GM21360 (cell line): ENCODE results near the gene ZNF646.
"Not testable (repeated sequence)": the region's sequence is repeated elsewhere in the genome, so short reads cannot be mapped to it uniquely, and the experiment has no call there.

Experiments used
- ATAC-seq: cut with Tn5 transposase; IDR thresholded peaks from one replicate; pipeline ENCODE4 v1.9.1; 2021; ENCODE audit warnings: mild to moderate bottlenecking, moderate library complexity; ENCODE audit not compliant: unreplicated experiment

ZNF646 gene

GRCh38 chr16:31084584-31085302 is 10.5 kb downstream of the ZNF646 start:
- ATAC-seq = no peak

- no peak for ATAC-seq
These were observed 11.2 kb downstream of the ZNF646 start for GRCh38 chr16:31085411-31085810.

GRCh38 chr16:31085873-31086628 is 11.8 kb downstream of the ZNF646 start:
- ATAC-seq = no peak

- no peak for ATAC-seq
These were observed 12.3 kb downstream of the ZNF646 start for GRCh38 chr16:31086629-31086906.

GRCh38 chr16:31087481-31087880 is 13.3 kb downstream of the ZNF646 start:
- no peak for ATAC-seq

- no peak for ATAC-seq
These were observed 13.7 kb downstream of the ZNF646 start for GRCh38 chr16:31087971-31088370.

GRCh38 chr16:31088459-31089183 is 14.4 kb downstream of the ZNF646 start, which contains the start of gene PRSS53:
PRSS53 (minus strand) TSS chr16:31088943; CDS start chr16:31088809, 134 bp downstream.
- no peak for ATAC-seq

- no peak for ATAC-seq
These were observed 15.0 kb downstream of the ZNF646 start for GRCh38 chr16:31089199-31089598.

- no peak for ATAC-seq
These were observed 16.3 kb downstream of the ZNF646 start for GRCh38 chr16:31090540-31090939.

GRCh38 chr16:31092330-31092729 is 18.1 kb downstream of the ZNF646 start:
- no peak for ATAC-seq

- ATAC-seq = no peak
These were observed 19.0 kb downstream of the ZNF646 start for GRCh38 chr16:31093132-31093703.

- no peak for ATAC-seq
These were observed 19.8 kb downstream of the ZNF646 start for GRCh38 chr16:31094088-31094423.

GRCh38 chr16:31094424-31095120 is 20.4 kb downstream of the ZNF646 start, which contains the start of gene VKORC1:
VKORC1 (minus strand) TSS chr16:31094797; CDS start chr16:31094729, 68 bp downstream.
- peak; percentile 69 for ATAC-seq

- ATAC-seq = no peak
These were observed 25.8 kb downstream of the ZNF646 start for GRCh38 chr16:31099860-31100638.

GRCh38 chr16:31100876-31101641 is 26.8 kb downstream of the ZNF646 start:
- ATAC-seq = not testable (repeated sequence)

- ATAC-seq = peak; percentile 45
These were observed 31.5 kb downstream of the ZNF646 start for GRCh38 chr16:31105677-31106213.

- no peak for ATAC-seq
These were observed 32.6 kb downstream of the ZNF646 start for GRCh38 chr16:31106509-31107464.

- peak; percentile 43 for ATAC-seq
These were observed 33.2 kb downstream of the ZNF646 start for GRCh38 chr16:31107465-31107867.
